IPS-18a (cell line): ENCODE measurements around the gene PPIP5K1.

ENCODE experiments used
- H3K27ac ChIP-seq: one replicate; pipeline ENCODE4 v1.5.1; 2013; ENCODE audit warnings: low read length
- H3K27me3 ChIP-seq: one replicate; pipeline ENCODE4 v1.6.1; 2013; ENCODE audit warnings: mild to moderate bottlenecking, low read length; ENCODE audit not compliant: control insufficient read depth, insufficient read depth
- H3K36me3 ChIP-seq: one replicate; pipeline ENCODE4 v1.6.1; 2013; ENCODE audit warnings: low read depth, low read length; ENCODE audit not compliant: control insufficient read depth
- H3K4me1 ChIP-seq: one replicate; pipeline ENCODE4 v1.6.1; 2013; ENCODE audit warnings: low read depth, low read length; ENCODE audit not compliant: control insufficient read depth
- H3K4me3 ChIP-seq: one replicate; pipeline ENCODE4 v1.5.1; 2013; ENCODE audit warnings: low read length
- H3K9ac ChIP-seq: one replicate; pipeline ENCODE4 v1.6.1; 2013; ENCODE audit warnings: mild to moderate bottlenecking, low read length, moderate library complexity
- H3K9me3 ChIP-seq: one replicate; pipeline ENCODE4 v1.6.1; 2013; ENCODE audit warnings: low read depth, low read length; ENCODE audit not compliant: control insufficient read depth

Gene PPIP5K1

DNA sequence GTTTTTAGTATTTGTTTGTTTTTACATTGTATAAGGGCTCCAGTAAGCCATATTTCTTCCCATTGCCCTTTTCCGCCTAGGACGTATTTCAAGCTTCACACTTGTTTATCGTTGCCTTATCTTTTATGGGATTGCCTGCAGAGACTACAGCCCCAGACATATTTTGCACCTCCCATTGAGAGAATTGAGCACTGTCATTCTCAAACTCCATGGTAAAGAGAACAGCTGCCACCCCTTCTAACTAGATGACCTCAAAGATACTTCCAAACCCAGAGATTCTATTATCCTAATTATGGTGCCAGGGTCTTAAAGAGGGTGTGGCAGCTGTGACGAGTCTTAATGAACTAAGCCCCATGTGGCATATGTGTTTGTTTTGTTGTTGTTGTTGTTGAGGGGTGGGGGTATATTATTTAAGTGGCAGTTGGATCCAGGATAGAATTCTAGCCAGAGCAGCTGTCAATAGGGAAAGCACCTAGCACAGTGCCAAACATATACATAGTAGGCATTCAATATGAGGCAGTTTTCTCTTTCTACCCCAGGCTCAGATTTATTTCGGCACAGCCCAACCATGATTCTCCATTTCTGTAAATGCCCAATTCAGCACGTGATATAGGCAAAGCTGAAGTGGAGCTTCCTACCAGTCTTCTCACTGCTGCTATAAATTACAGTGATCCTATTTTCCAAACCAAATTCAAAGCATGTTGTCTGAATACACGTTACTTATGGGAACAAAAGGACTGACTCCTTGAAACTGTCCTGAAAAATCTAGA, 96.1 kb downstream of the PPIP5K1 start:
- H3K4me1 ChIP-seq, result peaks cover 21% of the 10 kb centered on the region
- H3K9ac ChIP-seq, result peak overlapping the region; percentile 84
- no peaks in the 10 kb centered on the region for H3K9me3 ChIP-seq
- no peaks in the 10 kb centered on the region for H3K27me3 ChIP-seq
- peaks cover 28% of the 10 kb centered on the region for H3K36me3 ChIP-seq
- no peak overlapping the region for H3K27ac ChIP-seq
- peak overlapping the region; percentile 85 for H3K4me3 ChIP-seq

DNA sequence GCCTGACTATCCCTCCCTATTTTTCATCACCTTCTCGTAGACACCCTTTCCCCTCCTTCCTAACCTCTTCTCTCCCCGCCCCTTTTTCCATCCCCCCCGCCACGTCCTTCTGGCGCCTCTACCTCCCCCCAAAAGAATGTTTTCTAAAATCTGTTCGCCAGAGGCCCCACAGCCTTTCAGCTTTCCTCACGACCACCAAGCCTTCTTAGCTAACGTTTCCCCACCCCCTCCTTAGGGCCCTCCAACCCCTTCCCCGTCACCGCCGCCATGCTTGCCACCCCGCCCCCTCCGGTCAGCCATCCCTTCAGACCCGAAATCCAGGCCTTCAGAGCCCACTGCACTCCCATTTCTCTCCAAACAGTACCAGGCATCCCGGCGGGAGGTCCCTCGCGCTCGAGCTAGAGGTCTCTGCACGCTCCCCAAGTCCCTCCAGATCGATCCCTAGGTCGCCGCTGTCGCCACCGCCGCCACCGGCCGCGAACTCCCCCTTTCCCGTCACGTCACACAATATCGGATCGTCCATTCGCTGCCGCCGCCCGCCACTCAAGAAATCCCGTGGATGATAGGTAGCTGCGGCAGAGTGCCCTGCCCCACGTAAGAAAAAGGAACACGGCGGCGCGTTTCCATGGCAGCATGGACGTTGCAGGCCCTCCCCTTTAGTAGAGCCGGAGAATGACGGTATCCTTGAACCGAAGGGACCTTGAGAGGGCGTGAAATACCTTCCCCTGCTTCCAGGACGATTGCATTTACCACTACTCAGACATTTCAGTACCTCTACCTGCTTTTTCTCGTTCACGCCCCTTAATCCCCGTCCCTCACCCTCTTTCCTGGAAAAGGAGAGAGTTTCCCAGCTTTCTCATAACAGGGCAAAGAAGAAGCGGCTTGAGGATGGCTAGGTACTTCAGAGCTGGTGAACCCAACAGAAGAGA, 97.1 kb downstream of the PPIP5K1 start, which contains the start of gene TP53BP1:
Gene TP53BP1 (minus strand): TSS at position 484 of the 929 bp plus-strand sequence. CDS start 113 bp downstream, at position 371.
- Histone ChIP-seq H3K27me3 (no peaks in the 10 kb centered on the region), H3K36me3 (peaks cover 37% of the 10 kb centered on the region), H3K4me3 (peak within 1 kb of the TSS; percentile 85), H3K27ac (peak within 1 kb of the TSS; percentile 81), H3K9ac (peak within 1 kb of the TSS; percentile 84), H3K9me3 (no peaks in the 10 kb centered on the region), H3K4me1 (peaks cover 21% of the 10 kb centered on the region)

GRCh38 chr15:43492266-43492665, 97.7 kb downstream of the PPIP5K1 start:
- H3K9ac ChIP-seq, result peak overlapping the region; percentile 84
- H3K27ac ChIP-seq, result peak overlapping the region; percentile 81
- H3K4me1 ChIP-seq, result peaks cover 21% of the 10 kb centered on the region
- peaks cover 44% of the 10 kb centered on the region for H3K36me3 ChIP-seq
- H3K9me3 ChIP-seq, result no peaks in the 10 kb centered on the region
- H3K4me3 ChIP-seq, result peak overlapping the region; percentile 85
- no peaks in the 10 kb centered on the region for H3K27me3 ChIP-seq

DNA sequence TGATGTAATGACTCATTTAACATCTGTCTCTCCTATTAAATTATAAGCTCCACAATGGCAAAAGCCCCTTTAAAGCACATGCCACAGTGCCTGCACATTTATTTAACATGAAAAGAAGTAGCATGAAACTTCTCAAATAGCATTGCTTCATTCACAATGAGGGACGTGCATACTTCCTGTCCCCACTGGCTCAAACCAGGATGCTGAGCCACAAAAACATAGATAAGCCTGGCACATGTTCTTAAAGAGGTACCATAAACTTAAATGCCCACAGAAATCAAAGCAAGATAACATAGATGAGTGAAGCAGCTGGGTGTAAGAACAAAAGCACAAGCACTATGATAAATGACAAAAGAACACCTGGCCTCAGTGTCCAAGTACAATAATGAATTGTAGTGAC, 100.8 kb downstream of the PPIP5K1 start:
- H3K36me3 ChIP-seq, result peaks cover 60% of the 10 kb centered on the region
- no peak overlapping the region for H3K9ac ChIP-seq
- H3K4me1 ChIP-seq, result peaks cover 20% of the 10 kb centered on the region
- H3K27ac ChIP-seq, result no peak overlapping the region
- no peaks in the 10 kb centered on the region for H3K27me3 ChIP-seq
- H3K9me3 ChIP-seq, result no peaks in the 10 kb centered on the region
- H3K4me3 ChIP-seq, result no peak overlapping the region

GRCh38 chr15:43488790-43489189, 101.2 kb downstream of the PPIP5K1 start:
- peaks cover 64% of the 10 kb centered on the region for H3K36me3 ChIP-seq

GRCh38 chr15:43487271-43487895, 102.6 kb downstream of the PPIP5K1 start:
- no peak overlapping the region for H3K9ac ChIP-seq
- no peak overlapping the region for H3K27ac ChIP-seq
- no peaks in the 10 kb centered on the region for H3K27me3 ChIP-seq
- no peaks in the 10 kb centered on the region for H3K9me3 ChIP-seq
- H3K4me1 ChIP-seq, result peaks cover 13% of the 10 kb centered on the region
- peaks cover 71% of the 10 kb centered on the region for H3K36me3 ChIP-seq
- H3K4me3 ChIP-seq, result no peak overlapping the region

More at GRCh38 chr15:43488790-43489189, 101.2 kb downstream of the PPIP5K1 start:
- Histone ChIP-seq H3K27ac (no peak overlapping the region), H3K9ac (no peak overlapping the region), H3K4me1 (peaks cover 17% of the 10 kb centered on the region), H3K4me3 (no peak overlapping the region), H3K9me3 (no peaks in the 10 kb centered on the region), H3K27me3 (no peaks in the 10 kb centered on the region)

DNA sequence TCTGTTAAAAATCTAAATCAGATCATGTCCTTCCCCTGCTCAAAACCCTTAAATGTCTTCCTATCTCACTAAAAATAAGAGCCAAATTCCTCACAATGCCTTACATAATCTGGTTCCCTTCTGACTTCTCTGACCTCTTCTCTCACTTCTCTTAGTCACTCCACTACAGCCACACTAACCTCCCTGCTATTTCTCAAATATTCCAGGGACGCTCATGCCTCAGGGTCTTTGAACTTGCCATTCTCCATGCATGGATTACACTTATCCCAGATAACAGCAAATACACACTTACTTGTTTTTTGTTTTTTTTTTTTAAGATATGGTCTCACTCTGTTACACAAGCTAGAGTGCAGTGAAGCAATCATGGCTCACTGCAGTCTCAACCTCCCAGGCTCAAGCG, 105.6 kb downstream of the PPIP5K1 start:
- Histone ChIP-seq H3K9ac (no peak overlapping the region), H3K36me3 (peaks cover 64% of the 10 kb centered on the region), H3K27me3 (no peaks in the 10 kb centered on the region), H3K4me3 (no peak overlapping the region), H3K4me1 (no peaks in the 10 kb centered on the region), H3K27ac (no peak overlapping the region), H3K9me3 (no peaks in the 10 kb centered on the region)
